HepG2 (cell line): Measurements from ENCODE around the gene METTL23. TPM values are rescaled to one million over a fixed set of nuclear protein-coding genes. Genes with fewer than 3 reads are reported as not detected.

Experiments used
- ARNT2 ChIP-seq: sonication (generic); formaldehyde crosslinking; IDR thresholded peaks from 2 replicates; pipeline ENCODE4 v1.8.0; 2022; ENCODE audit warnings: mild to moderate bottlenecking, low read depth, missing genetic modification reagents, moderate library complexity
- ATF7 ChIP-seq, 2 experiments: fragments of 450-650 bp in 1 of 2; sonication (generic) in 1 of 2; formaldehyde crosslinking in 1 of 2; IDR thresholded peaks; 2 replicates each; pipeline versions ENCODE4 v1.4.0 to v1.6.1; 2016 to 2020; ENCODE audit warnings: antibody characterized with exemption in 1 of 2, mild to moderate bottlenecking in 1 of 2, missing genetic modification reagents in 1 of 2
- CBX1 ChIP-seq: IDR thresholded peaks from one replicate; pipeline ENCODE4 v1.6.1; 2016; ENCODE audit warnings: antibody characterized with exemption, low read depth
- FOXA1 ChIP-seq, 2 experiments: fragments of 450-650 bp in 1 of 2; sonication (generic) in 1 of 2; formaldehyde crosslinking in 1 of 2; IDR thresholded peaks; 2 replicates each; pipeline versions ENCODE4 v1.4.0 to v1.6.1; 2016 to 2020; ENCODE audit warnings: missing genetic modification reagents in 1 of 2
- KDM5B ChIP-seq: sonication (generic); formaldehyde crosslinking; IDR thresholded peaks from 2 replicates; pipeline ENCODE4 v1.4.0; 2020; ENCODE audit warnings: missing genetic modification reagents, mild to moderate bottlenecking, borderline replicate concordance
- MEIS2 ChIP-seq: sonication (generic); formaldehyde crosslinking; IDR thresholded peaks from 2 replicates; pipeline ENCODE4 v1.9.0; 2021; ENCODE audit warnings: mild to moderate bottlenecking, missing genetic modification reagents
- MIER3 ChIP-seq: IDR thresholded peaks from 2 replicates; pipeline ENCODE4 v1.6.1; 2016; ENCODE audit warnings: missing compliant biosample characterization, borderline replicate concordance
- PCBP1 ChIP-seq: fragments of 200-400 bp; formaldehyde crosslinking; IDR thresholded peaks from 2 replicates; pipeline ENCODE4 v1.6.1; 2017; ENCODE audit warnings: mild to moderate bottlenecking, low read depth, low read length, borderline replicate concordance
- PITX1 ChIP-seq: sonication (generic); formaldehyde crosslinking; IDR thresholded peaks from 2 replicates; pipeline ENCODE4 v1.5.1; 2020; ENCODE audit warnings: mild to moderate bottlenecking, missing genetic modification reagents
- SMAD3 ChIP-seq: sonication (generic); formaldehyde crosslinking; IDR thresholded peaks from 2 replicates; pipeline ENCODE4 v1.4.0; 2020; ENCODE audit warnings: missing genetic modification reagents
- SP1 ChIP-seq, 2 experiments: fragments of 450-650 bp in 1 of 2; sonication (generic) in 1 of 2; formaldehyde crosslinking in 1 of 2; IDR thresholded peaks; 2 replicates each; pipeline versions ENCODE4 v1.4.0 to v1.6.1; 2016 to 2020; ENCODE audit warnings: missing genetic modification reagents in 1 of 2
- TBL1XR1 ChIP-seq: fragments of 150-350 bp; IDR thresholded peaks from 2 replicates; pipeline ENCODE4 v1.6.1; 2014; ENCODE audit warnings: borderline replicate concordance, low read length; ENCODE audit not compliant: partially characterized antibody
- ZNF260 ChIP-seq: sonication (generic); formaldehyde crosslinking; IDR thresholded peaks from 2 replicates; pipeline ENCODE4 v1.4.0; 2020; ENCODE audit warnings: missing genetic modification reagents, low read depth, mild to moderate bottlenecking, borderline replicate concordance
- ZNF557 ChIP-seq: sonication (generic); formaldehyde crosslinking; IDR thresholded peaks from 2 replicates; pipeline ENCODE4 v1.4.0; 2020; ENCODE audit warnings: missing genetic modification reagents
- ZNF558 ChIP-seq: sonication (generic); formaldehyde crosslinking; IDR thresholded peaks from 2 replicates; pipeline ENCODE4 v1.9.0; 2022; ENCODE audit warnings: mild to moderate bottlenecking, missing genetic modification reagents, borderline replicate concordance
- ZNF709 ChIP-seq: sonication (generic); formaldehyde crosslinking; IDR thresholded peaks from 2 replicates; pipeline ENCODE4 v1.5.0; 2020; ENCODE audit warnings: mild to moderate bottlenecking, missing genetic modification reagents
- ZNF777 ChIP-seq: sonication (generic); formaldehyde crosslinking; IDR thresholded peaks from 2 replicates; pipeline ENCODE4 v1.4.0; 2020; ENCODE audit warnings: missing genetic modification reagents
- ZNF879 ChIP-seq: sonication (generic); formaldehyde crosslinking; IDR thresholded peaks from 2 replicates; pipeline ENCODE4 v1.8.1; 2023; ENCODE audit warnings: missing genetic modification reagents
- polyA plus RNA-seq, 8 experiments: library from polyadenylated mRNA; depleted of rRNA in 3 of 8; stranded (reverse) in 7 of 8; unstranded in 1 of 8; fragments of >200 nt; fragmentation: Illumina TruSeq in 4 of 8; extraction: Trizol in 4 of 8; gene quantifications; 2 replicates each; pipeline versions ENCODE4 v1.2.1 to v1.2.3, GENCODE V29; 2011 to 2016; ENCODE audit warnings: low read depth in 4 of 8, missing spikeins in 1 of 8, mixed read lengths in 1 of 8; ENCODE audit not compliant: insufficient read depth in 1 of 8
- total RNA-seq, 5 experiments: library from RNA; depleted of rRNA; stranded (reverse); fragments of >200 nt; fragmentation: Illumina TruSeq; extraction: Trizol; gene quantifications; 2 replicates each; pipeline ENCODE4 v1.2.3, GENCODE V29; 2016; ENCODE audit warnings: low read depth in 1 of 5
- TF ChIP-seq, protein P1 (sequence below): IDR thresholded peaks from 2 replicates; pipeline ENCODE4 v1.6.1; 2016; ENCODE audit warnings: missing compliant biosample characterization, missing genetic modification reagents, borderline replicate concordance
- TF ChIP-seq, protein P2 (sequence below): sonication (generic); formaldehyde crosslinking; IDR thresholded peaks from 2 replicates; pipeline ENCODE4 v1.5.1; 2020; ENCODE audit warnings: missing genetic modification reagents, mild to moderate bottlenecking, borderline replicate concordance
- TF ChIP-seq, protein P3 (sequence below): sonication (generic); formaldehyde crosslinking; IDR thresholded peaks from 2 replicates; pipeline ENCODE4 v1.9.0; 2022; ENCODE audit warnings: low read depth, missing genetic modification reagents

The METTL23 gene
- total and polyA plus RNA-seq, 2 of the 13 experiments (the other 11 are each of a cell fraction or from before 2014, with no cell fraction given) = 39.9 to 104 TPM

DNA sequence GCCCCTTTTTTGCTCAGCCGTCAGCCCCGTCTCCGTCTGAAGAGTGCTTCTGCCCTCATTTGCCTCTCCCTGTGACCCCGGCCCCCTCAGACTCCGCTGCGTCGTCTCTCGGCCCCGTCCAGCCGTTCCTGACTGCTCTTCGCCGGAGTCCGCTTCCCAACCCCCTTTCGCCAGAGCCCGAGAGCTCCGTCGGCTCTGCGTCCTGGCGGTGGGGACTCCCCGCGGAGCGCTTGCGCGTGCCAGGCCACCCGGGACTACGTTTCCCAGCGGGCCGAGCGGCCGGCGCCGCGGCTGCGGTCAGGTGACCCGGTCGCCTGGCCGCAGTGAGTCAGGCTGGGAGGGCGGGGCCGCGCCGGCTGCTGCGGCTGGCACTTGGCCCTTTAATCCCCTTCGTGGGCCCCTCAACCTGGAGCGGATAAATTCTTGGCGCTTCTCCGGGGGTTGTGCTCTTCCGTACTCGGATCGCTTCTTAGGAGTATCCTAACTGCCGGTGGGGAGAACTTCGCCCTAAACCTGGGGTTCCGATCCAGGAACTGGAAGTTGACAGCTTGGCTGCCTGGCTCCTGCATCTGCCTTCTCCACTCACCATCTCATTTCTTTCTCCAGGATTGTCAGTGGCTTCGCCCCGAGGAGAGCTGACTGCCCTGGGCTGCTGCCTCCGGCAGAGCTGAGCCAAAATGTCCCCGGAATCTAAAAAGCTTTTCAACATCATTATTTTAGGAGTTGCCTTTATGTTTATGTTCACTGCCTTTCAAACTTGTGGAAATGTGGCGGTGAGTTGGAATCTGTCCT, 11.2 kb downstream of the METTL23 start, which contains the start of gene MFSD11 (continued):
- TF ChIP-seq, protein P1, sequence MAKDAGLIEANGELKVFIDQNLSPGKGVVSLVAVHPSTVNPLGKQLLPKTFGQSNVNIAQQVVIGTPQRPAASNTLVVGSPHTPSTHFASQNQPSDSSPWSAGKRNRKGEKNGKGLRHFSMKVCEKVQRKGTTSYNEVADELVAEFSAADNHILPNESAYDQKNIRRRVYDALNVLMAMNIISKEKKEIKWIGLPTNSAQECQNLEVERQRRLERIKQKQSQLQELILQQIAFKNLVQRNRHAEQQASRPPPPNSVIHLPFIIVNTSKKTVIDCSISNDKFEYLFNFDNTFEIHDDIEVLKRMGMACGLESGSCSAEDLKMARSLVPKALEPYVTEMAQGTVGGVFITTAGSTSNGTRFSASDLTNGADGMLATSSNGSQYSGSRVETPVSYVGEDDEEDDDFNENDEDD = no peak
- TF ChIP-seq CBX1 = no peak
- TF ChIP-seq SP1 (IDR thresholded peaks at IDR 0.05) = peak; percentile 31; the same call in 1 of the 2 replicates
- TF ChIP-seq SP1 (CRISPR knock-in tag; IDR thresholded peaks at IDR 0.05) = no peak; the same call in 1 of the 2 replicates
- no peak for TF ChIP-seq ZNF557 (CRISPR knock-in tag)
- 0 out of 2 replicates have a peak, but pooled peaks have one; percentile 72 for TF ChIP-seq PCBP1
- no peak for TF ChIP-seq ATF7 (IDR thresholded peaks at IDR 0.05)
- no peak; the same call in 1 of the 2 replicates for TF ChIP-seq ATF7 (CRISPR knock-in tag; IDR thresholded peaks at IDR 0.05)
- peak; percentile 93 for TF ChIP-seq ZNF777 (CRISPR knock-in tag)
- TF ChIP-seq MEIS2 (CRISPR knock-in tag) = no peak
- TF ChIP-seq FOXA1 (IDR thresholded peaks at IDR 0.05) = no peak
- no peak; the same call in 1 of the 2 replicates for TF ChIP-seq FOXA1 (CRISPR knock-in tag; IDR thresholded peaks at IDR 0.05)
- TF ChIP-seq PITX1 (CRISPR knock-in tag) = peak; percentile 66; the same call in 1 of the 2 replicates
- TF ChIP-seq ARNT2 (CRISPR knock-in tag) = no peak
- no peak; the same call in 1 of the 2 replicates for TF ChIP-seq ZNF879 (CRISPR knock-in tag)
- peak; percentile 54; the same call in 1 of the 2 replicates for TF ChIP-seq KDM5B (CRISPR knock-in tag)
- no peak for TF ChIP-seq ZNF260 (CRISPR knock-in tag)
- TF ChIP-seq SMAD3 (CRISPR knock-in tag) = no peak
- TF ChIP-seq TBL1XR1 = no peak
- no peak for TF ChIP-seq ZNF558 (CRISPR knock-in tag)
- TF ChIP-seq ZNF709 (CRISPR knock-in tag) = 0 out of 2 replicates have a peak, but pooled peaks have one; percentile 71
- TF ChIP-seq, protein P2, sequence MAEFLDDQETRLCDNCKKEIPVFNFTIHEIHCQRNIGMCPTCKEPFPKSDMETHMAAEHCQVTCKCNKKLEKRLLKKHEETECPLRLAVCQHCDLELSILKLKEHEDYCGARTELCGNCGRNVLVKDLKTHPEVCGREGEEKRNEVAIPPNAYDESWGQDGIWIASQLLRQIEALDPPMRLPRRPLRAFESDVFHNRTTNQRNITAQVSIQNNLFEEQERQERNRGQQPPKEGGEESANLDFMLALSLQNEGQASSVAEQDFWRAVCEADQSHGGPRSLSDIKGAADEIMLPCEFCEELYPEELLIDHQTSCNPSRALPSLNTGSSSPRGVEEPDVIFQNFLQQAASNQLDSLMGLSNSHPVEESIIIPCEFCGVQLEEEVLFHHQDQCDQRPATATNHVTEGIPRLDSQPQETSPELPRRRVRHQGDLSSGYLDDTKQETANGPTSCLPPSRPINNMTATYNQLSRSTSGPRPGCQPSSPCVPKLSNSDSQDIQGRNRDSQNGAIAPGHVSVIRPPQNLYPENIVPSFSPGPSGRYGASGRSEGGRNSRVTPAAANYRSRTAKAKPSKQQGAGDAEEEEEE (CRISPR knock-in tag) = no peak
- peak; percentile 56; the same call in 1 of the 2 replicates for TF ChIP-seq MIER3 (CRISPR knock-in tag)
- TF ChIP-seq, protein P3, sequence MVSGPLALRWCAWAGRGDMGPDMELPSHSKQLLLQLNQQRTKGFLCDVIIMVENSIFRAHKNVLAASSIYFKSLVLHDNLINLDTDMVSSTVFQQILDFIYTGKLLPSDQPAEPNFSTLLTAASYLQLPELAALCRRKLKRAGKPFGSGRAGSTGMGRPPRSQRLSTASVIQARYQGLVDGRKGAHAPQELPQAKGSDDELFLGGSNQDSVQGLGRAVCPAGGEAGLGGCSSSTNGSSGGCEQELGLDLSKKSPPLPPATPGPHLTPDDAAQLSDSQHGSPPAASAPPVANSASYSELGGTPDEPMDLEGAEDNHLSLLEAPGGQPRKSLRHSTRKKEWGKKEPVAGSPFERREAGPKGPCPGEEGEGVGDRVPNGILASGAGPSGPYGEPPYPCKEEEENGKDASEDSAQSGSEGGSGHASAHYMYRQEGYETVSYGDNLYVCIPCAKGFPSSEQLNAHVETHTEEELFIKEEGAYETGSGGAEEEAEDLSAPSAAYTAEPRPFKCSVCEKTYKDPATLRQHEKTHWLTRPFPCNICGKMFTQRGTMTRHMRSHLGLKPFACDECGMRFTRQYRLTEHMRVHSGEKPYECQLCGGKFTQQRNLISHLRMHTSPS (CRISPR knock-in tag) = no peak
